Right lobe of liver (tissue), 4 donors: ENCODE results near the gene RIMS1.

ENCODE experiments used
- POLR2A ChIP-seq: fragments of 450-650 bp; IDR thresholded peaks from one replicate; pipeline ENCODE4 v1.6.1; 2017; ENCODE audit warnings: antibody characterized with exemption, mild to moderate bottlenecking
- TF ChIP-seq, protein P1 (sequence below), 4 donors: fragments of 200-600 bp in 3 of 4; fragments of 450-650 bp in 1 of 4; IDR thresholded peaks; one replicate each; pipeline versions ENCODE4 v1.5.1 to v1.8.0; 2016 to 2022; ENCODE audit warnings: antibody characterized with exemption in 4 of 4, mild to moderate bottlenecking in 2 of 4
- donor health status: DM: no; HTN: no; CAD: no.
- donor health status: DM: no; HTN: no; CAD: no.
- donor health status: DM: no; HTN: yes; CAD: no.

DNA sequence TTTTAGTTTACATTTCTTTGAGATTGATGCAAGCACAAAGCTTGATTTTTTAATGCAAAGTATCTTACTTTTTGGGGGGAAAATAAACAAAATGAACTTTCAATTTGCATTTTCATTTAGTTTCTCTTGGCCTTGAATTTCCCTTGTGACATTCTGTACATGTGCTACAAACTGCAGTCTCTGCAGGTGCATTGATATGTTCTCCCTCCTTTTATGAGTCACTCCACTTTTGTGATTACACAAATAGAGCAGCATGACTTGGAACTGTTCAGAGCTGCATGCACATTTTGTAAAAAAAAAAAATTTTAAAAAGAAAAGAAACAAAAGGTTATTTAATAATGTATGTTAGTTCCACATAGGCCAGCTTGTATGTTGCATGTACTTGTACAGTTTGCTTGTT, 515.5 kb downstream of the RIMS1 start:
- TF ChIP-seq, protein P1, sequence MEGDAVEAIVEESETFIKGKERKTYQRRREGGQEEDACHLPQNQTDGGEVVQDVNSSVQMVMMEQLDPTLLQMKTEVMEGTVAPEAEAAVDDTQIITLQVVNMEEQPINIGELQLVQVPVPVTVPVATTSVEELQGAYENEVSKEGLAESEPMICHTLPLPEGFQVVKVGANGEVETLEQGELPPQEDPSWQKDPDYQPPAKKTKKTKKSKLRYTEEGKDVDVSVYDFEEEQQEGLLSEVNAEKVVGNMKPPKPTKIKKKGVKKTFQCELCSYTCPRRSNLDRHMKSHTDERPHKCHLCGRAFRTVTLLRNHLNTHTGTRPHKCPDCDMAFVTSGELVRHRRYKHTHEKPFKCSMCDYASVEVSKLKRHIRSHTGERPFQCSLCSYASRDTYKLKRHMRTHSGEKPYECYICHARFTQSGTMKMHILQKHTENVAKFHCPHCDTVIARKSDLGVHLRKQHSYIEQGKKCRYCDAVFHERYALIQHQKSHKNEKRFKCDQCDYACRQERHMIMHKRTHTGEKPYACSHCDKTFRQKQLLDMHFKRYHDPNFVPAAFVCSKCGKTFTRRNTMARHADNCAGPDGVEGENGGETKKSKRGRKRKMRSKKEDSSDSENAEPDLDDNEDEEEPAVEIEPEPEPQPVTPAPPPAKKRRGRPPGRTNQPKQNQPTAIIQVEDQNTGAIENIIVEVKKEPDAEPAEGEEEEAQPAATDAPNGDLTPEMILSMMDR (IDR thresholded peaks at IDR 0.05), result no peak
- no peak for TF ChIP-seq POLR2A
